Keratinocyte (primary cell): ENCODE data around the gene TBC1D5.

ENCODE experiments used
- CTCF ChIP-seq, 3 experiments: IDR thresholded peaks in 1 of 3; conservative IDR thresholded peaks in 1 of 3; optimal IDR thresholded peaks in 1 of 3; 2 replicates in 2 of 3; 3 replicates in 1 of 3; pipeline versions ENCODE3 to v1.5.1; 2011; ENCODE audit warnings: low read length in 3 of 3, mild to moderate bottlenecking in 3 of 3, moderate library complexity in 2 of 3, control low read depth in 1 of 3, inconsistent platforms in 1 of 3; ENCODE audit not compliant: insufficient read depth in 2 of 3; ENCODE audit errors: extremely low read depth in 1 of 3
- EZH2 ChIP-seq: IDR thresholded peaks from one replicate; pipeline ENCODE4 v1.6.1; 2012; ENCODE audit warnings: inconsistent platforms, mild to moderate bottlenecking, low read length, moderate library complexity

DNA sequence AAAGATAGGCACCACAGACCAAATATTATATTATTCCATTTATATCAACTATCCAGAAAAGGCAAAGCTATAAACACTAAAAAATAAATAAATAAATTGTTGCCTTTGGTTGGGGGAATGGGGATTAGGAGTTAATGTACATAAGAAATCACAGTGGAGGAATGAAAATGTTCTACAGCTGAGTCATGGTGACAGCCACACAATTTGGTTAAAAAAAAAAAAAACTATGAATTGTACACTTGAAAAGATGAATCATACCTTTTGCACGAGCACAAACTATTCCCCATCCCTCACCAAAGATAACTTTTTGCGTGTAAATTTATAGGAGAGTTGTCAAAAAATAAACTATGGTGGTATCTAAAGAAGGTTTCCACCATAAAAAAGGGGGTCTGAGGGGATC lies 103.2 kb downstream of the TBC1D5 start:
- TF ChIP-seq CTCF (optimal IDR thresholded peaks at IDR 0.05 in 1 of 3, IDR thresholded peaks at IDR 0.05 in 1 of 3, conservative IDR thresholded peaks at IDR 0.05 in 1 of 3; ENCODE audit: extremely low read depth in 1 of 3, insufficient read depth in 2 of 3, low read length in 3 of 3) (no peak), EZH2 (no peak)
